Spleen (tissue), 7 donors: ENCODE results near the gene KMT2B.

Source experiments
- CTCF ChIP-seq, 11 experiments: fragments of 200-600 bp in 7 of 11; fragments of 450-650 bp in 4 of 11; sonication (generic) in 4 of 11; IDR thresholded peaks in 8 of 11; conservative IDR thresholded peaks in 3 of 11; 1 replicate in 7 of 11; 2 replicates in 4 of 11; pipeline versions ENCODE4 v1.4.0 to v1.8.0; 2016 to 2021; ENCODE audit warnings: antibody characterized with exemption in 11 of 11, inconsistent platforms in 4 of 11, mild to moderate bottlenecking in 1 of 11
- POLR2AphosphoS5 ChIP-seq, 3 donors: sonication (generic); formaldehyde crosslinking; IDR thresholded peaks; one replicate each; pipeline ENCODE4 v1.5.1; 2017; ENCODE audit warnings: antibody characterized with exemption in 3 of 3
- donor health status: DM: no; HTN: no; CAD: no; lungs with moderate emphysema.
- donor health status: DM: no; HTN: no; CAD: no.
- donor health status: DM: no; HTN: no; CAD: no.

- TF ChIP-seq POLR2AphosphoS5 (IDR thresholded peaks at IDR 0.05) (no peak), CTCF (IDR thresholded peaks at IDR 0.05 in 8 of 11, conservative IDR thresholded peaks at IDR 0.05 in 3 of 11) (no peak)
These were observed 17.1 kb downstream of the KMT2B start for GRCh38 chr19:35734889-35735288.
